ENCODE measurements around the gene CACNA2D4. TPM values are rescaled to one million over a fixed set of nuclear protein-coding genes. Genes with fewer than 3 reads are reported as not detected.

The CACNA2D4 gene
- total RNA-seq, 1 donor, result 0.72 TPM

GRCh38 chr12:1962051-1963020 lies 43.9 kb upstream of the CACNA2D4 start:
- Histone ChIP-seq H3K4me3 (ENCODE audit: insufficient read depth, low read length) (no peak overlapping the region), H3K36me3 (ENCODE audit: insufficient read depth, low read length) (peaks cover 37% of the 10 kb centered on the region), H3K27ac (ENCODE audit: low read depth, low read length) (no peak overlapping the region), H4K20me1 (ENCODE audit: insufficient read depth, low read length) (peaks cover 3% of the 10 kb centered on the region), H3K4me1 (ENCODE audit: insufficient read depth, low read length) (no peaks in the 10 kb centered on the region), H3K79me2 (ENCODE audit: insufficient read depth, low read length) (no peaks in the 10 kb centered on the region), H3K27me3 (ENCODE audit: insufficient read depth, low read length) (no peaks in the 10 kb centered on the region), H3K9me3 (ENCODE audit: low read depth, low read length) (no peaks in the 10 kb centered on the region), H3K4me2 (ENCODE audit: insufficient read depth, low read length) (no peak overlapping the region), H2AFZ (ENCODE audit: low read length) (no peak overlapping the region)
- no peak for DNase-seq (ENCODE audit: insufficient read length, low spot score, missing footprints)
- no peak for TF ChIP-seq CTCF (IDR thresholded peaks at IDR 0.05; ENCODE audit: extremely low read depth, low read depth, low read length)

GRCh38 chr12:1956716-1957115 lies 38.3 kb upstream of the CACNA2D4 start:
- no peak for DNase-seq (ENCODE audit: insufficient read length, low spot score, missing footprints)
- Histone ChIP-seq H3K4me3 (ENCODE audit: insufficient read depth, low read length) (no peak overlapping the region), H3K27me3 (ENCODE audit: insufficient read depth, low read length) (no peaks in the 10 kb centered on the region), H2AFZ (ENCODE audit: low read length) (no peak overlapping the region), H3K27ac (ENCODE audit: low read depth, low read length) (no peak overlapping the region), H3K4me1 (ENCODE audit: insufficient read depth, low read length) (no peaks in the 10 kb centered on the region), H3K4me2 (ENCODE audit: insufficient read depth, low read length) (no peak overlapping the region), H3K79me2 (ENCODE audit: insufficient read depth, low read length) (no peaks in the 10 kb centered on the region), H3K36me3 (ENCODE audit: insufficient read depth, low read length) (peaks cover 44% of the 10 kb centered on the region), H3K9me3 (ENCODE audit: low read depth, low read length) (no peaks in the 10 kb centered on the region), H4K20me1 (ENCODE audit: insufficient read depth, low read length) (peaks cover 3% of the 10 kb centered on the region)
- no peak for TF ChIP-seq CTCF (IDR thresholded peaks at IDR 0.05; ENCODE audit: extremely low read depth, low read depth, low read length)

GRCh38 chr12:1949771-1950470 lies 31.5 kb upstream of the CACNA2D4 start:
- H3K9me3 ChIP-seq (ENCODE audit: low read depth, low read length), result no peaks in the 10 kb centered on the region
- peaks cover 71% of the 10 kb centered on the region for H3K36me3 ChIP-seq (ENCODE audit: insufficient read depth, low read length)
- H3K4me1 ChIP-seq (ENCODE audit: insufficient read depth, low read length), result peaks cover 24% of the 10 kb centered on the region
- no peaks in the 10 kb centered on the region for H3K27me3 ChIP-seq (ENCODE audit: insufficient read depth, low read length)
- no peak overlapping the region for H3K27ac ChIP-seq (ENCODE audit: low read depth, low read length)
- DNase-seq (ENCODE audit: insufficient read length, low spot score, missing footprints), result no peak
- no peaks in the 10 kb centered on the region for H4K20me1 ChIP-seq (ENCODE audit: insufficient read depth, low read length)
- peaks cover 3% of the 10 kb centered on the region for H3K79me2 ChIP-seq (ENCODE audit: insufficient read depth, low read length)
- no peak for TF ChIP-seq CTCF (IDR thresholded peaks at IDR 0.05; ENCODE audit: extremely low read depth, low read depth, low read length)
- no peak overlapping the region for H2AFZ ChIP-seq (ENCODE audit: low read length)
- H3K4me2 ChIP-seq (ENCODE audit: insufficient read depth, low read length), result no peak overlapping the region
- no peak overlapping the region for H3K4me3 ChIP-seq (ENCODE audit: insufficient read depth, low read length)

- Histone ChIP-seq H3K4me2 (ENCODE audit: insufficient read depth, low read length) (no peak overlapping the region), H3K36me3 (ENCODE audit: insufficient read depth, low read length) (peaks cover 62% of the 10 kb centered on the region), H3K4me3 (ENCODE audit: insufficient read depth, low read length) (no peak overlapping the region), H3K27ac (ENCODE audit: low read depth, low read length) (no peak overlapping the region), H3K79me2 (ENCODE audit: insufficient read depth, low read length) (peaks cover 3% of the 10 kb centered on the region), H3K9me3 (ENCODE audit: low read depth, low read length) (no peaks in the 10 kb centered on the region), H3K27me3 (ENCODE audit: insufficient read depth, low read length) (no peaks in the 10 kb centered on the region), H4K20me1 (ENCODE audit: insufficient read depth, low read length) (no peaks in the 10 kb centered on the region), H3K4me1 (ENCODE audit: insufficient read depth, low read length) (peaks cover 24% of the 10 kb centered on the region), H2AFZ (ENCODE audit: low read length) (no peak overlapping the region)
- TF ChIP-seq CTCF (IDR thresholded peaks at IDR 0.05; ENCODE audit: extremely low read depth, low read depth, low read length), result no peak
- DNase-seq (ENCODE audit: insufficient read length, low spot score, missing footprints), result no peak
Measured at GRCh38 chr12:1948883-1949282, 30.4 kb upstream of the CACNA2D4 start.
